GM06990 (cell line): Measurements from ENCODE around the gene CACNA1C.

ENCODE experiments used
- DNase-seq: peaks from one replicate; pipeline ENCODE4 v3.0.0-alpha.2; 2011; ENCODE audit not compliant: insufficient read length; ENCODE audit errors: extremely low read depth
- H3K27me3 ChIP-seq: replicated peaks from 2 replicates; pipeline ENCODE4 v1.6.0; 2011; ENCODE audit warnings: low read length; ENCODE audit not compliant: control insufficient read depth, insufficient read depth
- H3K36me3 ChIP-seq: 2 replicates; pipeline ENCODE4 v1.5.1; 2011; ENCODE audit warnings: low read length; ENCODE audit not compliant: control insufficient read depth, insufficient read depth
- H3K4me3 ChIP-seq: replicated peaks from 2 replicates; pipeline ENCODE4 v1.5.1; 2011; ENCODE audit warnings: low read depth, mild to moderate bottlenecking, control low read depth, low read length
- CTCF ChIP-seq: IDR thresholded peaks from 2 replicates; pipeline ENCODE4 v1.5.1; 2011; ENCODE audit warnings: low read length, control low read depth, mild to moderate bottlenecking, inconsistent platforms; ENCODE audit not compliant: insufficient read depth, poor library complexity, severe bottlenecking

CACNA1C gene

DNA sequence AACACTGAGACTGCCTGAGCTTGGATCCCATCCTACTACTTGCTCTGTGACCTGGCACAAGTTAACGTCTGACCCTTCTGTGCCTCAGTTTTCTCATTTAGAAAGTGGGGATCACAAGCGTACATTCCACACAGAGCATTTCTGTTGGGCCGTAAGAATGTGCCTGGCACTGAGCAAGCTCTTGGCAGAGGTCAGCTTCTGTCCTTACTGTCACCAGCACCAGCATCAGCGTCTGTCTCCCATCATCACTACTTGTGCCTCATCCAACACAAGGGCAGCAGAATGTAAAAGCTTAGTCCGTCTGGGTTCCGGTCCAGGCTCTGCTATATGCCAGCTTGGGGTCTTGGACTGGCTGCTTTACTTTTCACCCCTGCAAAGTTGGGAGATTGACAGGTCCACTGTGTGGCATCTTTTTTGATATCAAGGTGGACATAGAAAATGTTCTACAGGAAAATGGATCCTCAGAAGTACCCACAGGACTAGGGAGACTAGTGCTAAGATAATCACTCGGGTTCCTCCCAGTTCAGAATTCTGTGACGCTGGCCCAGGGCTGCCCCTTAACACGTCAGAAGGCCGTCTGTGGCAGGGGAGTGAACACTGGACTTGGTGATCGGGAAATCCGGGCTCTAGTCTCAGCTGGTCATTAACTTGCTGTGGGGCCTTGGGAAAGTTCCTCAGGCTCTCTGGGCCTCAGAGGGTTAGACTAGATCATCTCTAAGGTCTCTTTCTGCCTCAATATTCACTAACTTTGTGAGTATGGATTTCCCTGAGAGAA is 65.9 kb downstream of the CACNA1C start:
- peaks cover 3% of the 10 kb centered on the region for H3K27me3 ChIP-seq
- H3K4me3 ChIP-seq, result no peak overlapping the region
- DNase-seq, result no peak
- no peaks in the 10 kb centered on the region for H3K36me3 ChIP-seq
- no peak for TF ChIP-seq CTCF

GRCh38 chr12:2119266-2119665 is 66.5 kb downstream of the CACNA1C start:
- no peak for DNase-seq
- TF ChIP-seq CTCF, result no peak
- H3K36me3 ChIP-seq, result no peaks in the 10 kb centered on the region
- H3K27me3 ChIP-seq, result peaks cover 3% of the 10 kb centered on the region
- no peak overlapping the region for H3K4me3 ChIP-seq

DNA sequence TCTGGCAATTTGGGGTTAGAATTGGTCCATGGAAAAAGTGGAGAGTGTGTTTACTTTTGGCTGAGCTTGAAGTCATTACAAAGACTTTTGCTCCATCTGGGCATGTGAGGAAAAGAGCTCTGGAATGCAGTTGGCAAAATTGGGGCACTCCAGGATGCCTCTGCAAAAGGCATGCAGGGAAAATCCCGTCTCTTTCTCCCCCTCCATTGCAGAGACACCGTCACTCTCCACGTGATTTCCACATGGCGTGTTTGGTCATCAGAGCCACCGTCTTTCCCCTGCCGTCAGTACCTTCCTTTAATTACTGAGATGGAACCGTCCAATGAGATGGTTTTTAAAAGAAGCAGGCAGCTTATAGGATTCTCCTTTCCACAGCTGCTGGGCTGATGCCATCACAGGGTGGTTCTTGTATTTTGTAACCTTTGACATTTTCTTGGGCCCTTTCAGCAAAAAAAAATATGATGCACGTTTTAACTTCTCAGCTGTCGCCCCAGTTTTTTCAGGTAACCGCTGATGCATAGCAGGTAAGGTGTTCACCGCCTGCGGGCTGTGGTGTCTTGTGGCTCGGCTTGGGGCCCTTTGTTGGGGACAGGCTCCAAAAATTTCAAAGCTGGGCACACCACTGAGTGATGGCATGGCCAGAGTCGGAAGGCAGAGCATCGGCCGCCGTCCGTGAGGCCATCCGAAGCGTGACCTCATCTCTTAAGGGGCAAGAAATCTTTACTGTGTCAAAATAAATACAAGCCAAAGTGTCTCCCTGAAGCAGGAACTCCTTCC is 68.4 kb downstream of the CACNA1C start:
- DNase-seq, result no peak
- H3K36me3 ChIP-seq, result no peaks in the 10 kb centered on the region
- peaks cover 3% of the 10 kb centered on the region for H3K27me3 ChIP-seq
- no peak for TF ChIP-seq CTCF
- H3K4me3 ChIP-seq, result no peak overlapping the region

DNA sequence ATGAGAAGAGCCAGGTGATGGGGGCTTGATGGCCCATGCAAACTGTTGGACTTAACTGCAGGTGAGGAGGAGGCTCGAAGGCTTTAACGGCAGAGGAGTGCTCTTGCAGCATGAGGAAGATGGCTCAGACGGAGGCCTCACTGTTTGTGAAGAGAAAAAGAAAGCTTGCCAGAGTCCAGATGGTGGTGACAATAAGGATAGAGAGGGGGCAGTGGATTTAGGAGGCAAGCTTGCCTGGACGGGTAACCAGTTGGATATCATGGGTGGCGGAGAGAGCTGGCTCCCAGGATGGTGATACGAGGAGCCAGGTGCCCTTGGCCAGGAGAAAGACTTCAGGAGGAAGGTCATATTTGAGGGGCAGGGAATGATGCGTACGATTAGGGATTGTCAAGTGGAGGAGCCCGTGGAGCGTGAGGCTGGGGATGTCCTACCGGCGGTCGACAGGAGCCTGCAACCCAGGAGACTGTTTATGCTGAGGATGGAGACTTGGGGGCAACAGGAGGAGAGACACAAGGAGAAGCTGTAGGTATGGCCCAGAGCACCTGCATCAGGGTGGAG is 71.8 kb downstream of the CACNA1C start:
- TF ChIP-seq CTCF, result no peak
- Histone ChIP-seq H3K27me3 (no peaks in the 10 kb centered on the region; the same call in none of the 2 replicates), H3K4me3 (no peak overlapping the region), H3K36me3 (no peaks in the 10 kb centered on the region)
- DNase-seq, result no peak

GRCh38 chr12:2125651-2126522 is 73.1 kb downstream of the CACNA1C start:
- Histone ChIP-seq H3K27me3 (no peaks in the 10 kb centered on the region; the same call in 1 of the 2 replicates), H3K4me3 (no peak overlapping the region), H3K36me3 (no peaks in the 10 kb centered on the region)
- no peak for DNase-seq
- no peak for TF ChIP-seq CTCF
